Measurements from ENCODE around the gene FBXL15.

DNA sequence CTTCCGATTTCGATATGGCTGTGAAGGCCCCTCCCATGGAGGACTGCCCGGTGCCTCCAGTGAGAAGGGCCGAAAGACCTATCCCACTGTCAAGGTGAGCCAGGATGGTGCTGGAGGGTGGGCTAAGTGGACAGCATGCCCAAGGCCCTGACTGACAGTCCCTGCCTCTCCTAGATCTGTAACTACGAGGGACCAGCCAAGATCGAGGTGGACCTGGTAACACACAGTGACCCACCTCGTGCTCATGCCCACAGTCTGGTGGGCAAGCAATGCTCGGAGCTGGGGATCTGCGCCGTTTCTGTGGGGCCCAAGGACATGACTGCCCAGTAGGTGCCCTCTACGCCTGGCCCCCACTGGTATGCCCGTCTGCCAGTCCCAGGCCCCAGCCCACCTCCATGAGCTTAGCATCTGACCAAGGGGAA is 23.9 kb upstream of the FBXL15 start:
- TF ChIP-seq CTCF (IDR thresholded peaks at IDR 0.05; ENCODE audit: low read depth, low read length, poor library complexity, severe bottlenecking) (no peak), EZH2phosphoT487 (IDR thresholded peaks at IDR 0.05; ENCODE audit: borderline replicate concordance, low read length) (no peak)
